ENCODE data around the gene PSMC4.

Gene PSMC4

DNA sequence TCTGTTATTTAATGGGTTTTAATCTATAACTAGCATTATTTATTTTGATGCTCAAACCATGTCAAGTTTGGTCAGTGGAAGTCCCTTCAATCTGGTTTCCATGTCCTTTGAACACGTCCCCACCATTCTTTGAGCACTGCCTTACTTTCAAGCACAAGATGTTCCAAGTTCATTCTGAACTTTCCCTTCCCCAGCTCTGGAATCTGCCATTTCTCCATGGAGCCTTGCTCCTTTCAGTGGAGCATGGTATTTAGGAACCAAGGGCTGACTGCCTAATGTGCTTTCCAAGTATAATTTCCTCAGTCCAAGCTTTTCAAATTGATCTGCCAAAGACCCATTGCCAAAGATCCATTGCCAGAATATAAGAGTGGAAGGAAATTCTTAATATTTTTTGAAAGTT is 24.8 kb downstream of the PSMC4 start:
- DNase-seq (ENCODE audit: low read depth): no peak
- no peaks in the 10 kb centered on the region for H3K9me3 ChIP-seq (ENCODE audit: control insufficient read depth, low read length)
- peak overlapping the region; percentile 95 for H3K9ac ChIP-seq (ENCODE audit: low read length)
- H3K36me3 ChIP-seq (ENCODE audit: control insufficient read depth, insufficient read depth, low read length, severe bottlenecking): no peaks in the 10 kb centered on the region
- H3K27me3 ChIP-seq (replicated peaks; ENCODE audit: control insufficient read depth, insufficient read depth, low read length): no peaks in the 10 kb centered on the region
- peaks cover 17% of the 10 kb centered on the region for H3K4me1 ChIP-seq (ENCODE audit: control insufficient read depth, insufficient read depth, low read length)
- peak overlapping the region; percentile 95 for H3K4me3 ChIP-seq (ENCODE audit: low read length)

GRCh38 chr19:39996218-39996810 is 25.3 kb downstream of the PSMC4 start:
- peak; percentile 70 for DNase-seq (ENCODE audit: low read depth)
- H3K4me1 ChIP-seq (ENCODE audit: control insufficient read depth, insufficient read depth, low read length): peaks cover 17% of the 10 kb centered on the region
- no peaks in the 10 kb centered on the region for H3K27me3 ChIP-seq (replicated peaks; ENCODE audit: control insufficient read depth, insufficient read depth, low read length)
- H3K4me3 ChIP-seq (ENCODE audit: low read length): peak overlapping the region; percentile 95
- H3K9me3 ChIP-seq (ENCODE audit: control insufficient read depth, low read length): no peaks in the 10 kb centered on the region
- H3K36me3 ChIP-seq (ENCODE audit: control insufficient read depth, insufficient read depth, low read length, severe bottlenecking): no peaks in the 10 kb centered on the region
- H3K9ac ChIP-seq (ENCODE audit: low read length): peak overlapping the region; percentile 95

DNA sequence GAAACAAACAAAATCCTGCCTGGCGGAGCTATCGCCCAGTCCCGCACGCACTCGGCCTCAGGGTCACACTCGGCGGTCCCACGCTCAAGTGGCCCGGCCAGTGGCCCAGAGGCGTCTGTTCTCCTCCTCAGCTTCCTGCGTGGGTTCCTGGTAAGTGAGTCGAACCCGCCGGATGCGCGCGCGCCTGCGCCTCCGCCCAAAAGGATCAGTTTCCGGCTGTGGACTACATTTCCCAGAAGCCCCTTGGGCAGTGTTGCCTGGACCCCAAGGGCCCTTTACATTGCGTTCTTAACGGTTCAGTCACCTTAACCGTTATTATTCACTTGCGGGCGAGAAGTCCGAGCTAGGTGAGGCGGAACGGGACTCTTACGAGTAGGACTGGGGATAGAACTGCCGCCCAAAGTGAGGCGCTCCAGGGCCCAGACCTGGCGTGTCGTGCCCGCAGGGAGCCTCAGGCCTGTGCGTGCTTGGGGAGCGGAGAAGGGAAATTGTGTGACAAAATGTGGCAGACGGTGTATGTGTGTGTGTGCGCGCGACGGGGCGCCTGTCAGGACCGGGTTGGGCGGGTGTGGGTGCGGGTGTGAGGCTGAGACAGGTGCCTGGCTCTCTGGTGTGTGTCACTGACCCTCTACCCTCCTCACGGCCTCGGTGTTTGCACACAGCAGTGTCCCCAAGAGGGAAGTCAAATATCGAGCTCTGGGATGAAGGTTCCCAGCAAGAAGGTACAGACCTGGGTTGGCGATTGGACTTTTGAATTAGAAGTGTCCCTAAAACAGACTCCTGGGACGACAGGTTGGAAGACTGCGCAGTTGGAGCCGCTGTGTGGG is 26.1 kb downstream of the PSMC4 start, which contains the start of gene ZNF546:
Gene ZNF546 (plus strand): TSS at position 250 of the 827 bp plus-strand sequence. CDS start 1,267 bp downstream, outside the sequence.
- H3K4me3 ChIP-seq (ENCODE audit: low read length): peak within 1 kb of the TSS; percentile 95
- peak within 1 kb of the TSS; percentile 95 for H3K9ac ChIP-seq (ENCODE audit: low read length)
- H3K9me3 ChIP-seq (ENCODE audit: control insufficient read depth, low read length): no peaks in the 10 kb centered on the region
- peak; percentile 96 for DNase-seq (ENCODE audit: low read depth)
- no peaks in the 10 kb centered on the region for H3K36me3 ChIP-seq (ENCODE audit: control insufficient read depth, insufficient read depth, low read length, severe bottlenecking)
- H3K4me1 ChIP-seq (ENCODE audit: control insufficient read depth, insufficient read depth, low read length): peaks cover 17% of the 10 kb centered on the region
- H3K27me3 ChIP-seq (replicated peaks; ENCODE audit: control insufficient read depth, insufficient read depth, low read length): no peaks in the 10 kb centered on the region

DNA sequence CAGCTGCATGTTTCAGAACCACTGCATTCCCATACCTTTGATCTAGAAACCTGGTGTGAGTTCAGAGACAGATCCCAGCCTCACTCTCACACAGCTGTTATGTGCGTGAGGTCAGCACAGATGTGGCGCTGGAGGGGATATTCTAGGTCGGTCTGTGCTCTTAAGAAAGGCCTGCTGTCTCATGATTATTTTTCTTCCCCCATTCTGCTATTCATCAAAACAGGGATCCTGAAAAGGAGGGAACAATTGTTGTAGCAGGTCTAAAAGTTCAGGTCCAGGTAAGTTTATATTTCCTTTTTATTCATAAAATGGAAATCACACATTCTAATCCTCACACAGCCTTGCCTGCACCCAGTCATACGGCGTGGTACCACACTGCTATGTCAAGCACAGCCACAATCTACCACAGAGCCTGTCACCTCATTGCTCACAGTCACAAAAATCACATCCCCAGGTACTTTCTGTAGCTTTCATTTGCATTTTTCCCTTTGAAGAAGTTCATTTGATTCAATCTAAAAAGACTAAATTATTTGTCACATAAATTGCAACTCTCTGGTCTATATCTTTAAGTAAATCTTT is 26.8 kb downstream of the PSMC4 start:
- DNase-seq (ENCODE audit: low read depth): no peak
- Histone ChIP-seq H3K27me3 (replicated peaks; ENCODE audit: control insufficient read depth, insufficient read depth, low read length) (no peaks in the 10 kb centered on the region), H3K4me1 (ENCODE audit: control insufficient read depth, insufficient read depth, low read length) (peaks cover 17% of the 10 kb centered on the region), H3K9ac (ENCODE audit: low read length) (peak overlapping the region; percentile 95), H3K36me3 (ENCODE audit: control insufficient read depth, insufficient read depth, low read length, severe bottlenecking) (no peaks in the 10 kb centered on the region), H3K9me3 (ENCODE audit: control insufficient read depth, low read length) (no peaks in the 10 kb centered on the region), H3K4me3 (ENCODE audit: low read length) (peak overlapping the region; percentile 95)

DNA sequence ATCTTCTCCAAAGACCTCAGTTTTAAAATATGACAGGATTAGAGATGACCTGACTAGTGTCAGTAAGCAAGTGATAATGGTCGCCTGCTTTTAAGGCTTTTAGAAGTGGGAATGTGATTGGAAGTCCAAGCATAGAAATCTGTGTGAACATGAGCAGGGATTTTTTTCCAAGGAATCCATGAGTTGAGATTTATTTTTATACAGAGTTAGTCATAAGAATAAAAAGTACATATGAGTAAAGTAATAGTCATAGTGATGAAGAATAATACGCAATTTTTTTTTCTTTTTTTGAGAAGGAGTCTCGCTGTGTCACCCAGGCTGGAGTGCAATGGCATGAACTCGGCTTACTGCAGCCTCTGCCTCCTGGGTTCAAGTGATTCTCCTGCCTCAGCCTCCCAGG is 27.5 kb downstream of the PSMC4 start:
- Histone ChIP-seq H3K36me3 (ENCODE audit: control insufficient read depth, insufficient read depth, low read length, severe bottlenecking) (no peaks in the 10 kb centered on the region), H3K9ac (ENCODE audit: low read length) (no peak overlapping the region), H3K9me3 (ENCODE audit: control insufficient read depth, low read length) (no peaks in the 10 kb centered on the region), H3K4me1 (ENCODE audit: control insufficient read depth, insufficient read depth, low read length) (peaks cover 17% of the 10 kb centered on the region), H3K27me3 (replicated peaks; ENCODE audit: control insufficient read depth, insufficient read depth, low read length) (no peaks in the 10 kb centered on the region), H3K4me3 (ENCODE audit: low read length) (no peak overlapping the region)
- DNase-seq (ENCODE audit: low read depth): peak; percentile 19

DNA sequence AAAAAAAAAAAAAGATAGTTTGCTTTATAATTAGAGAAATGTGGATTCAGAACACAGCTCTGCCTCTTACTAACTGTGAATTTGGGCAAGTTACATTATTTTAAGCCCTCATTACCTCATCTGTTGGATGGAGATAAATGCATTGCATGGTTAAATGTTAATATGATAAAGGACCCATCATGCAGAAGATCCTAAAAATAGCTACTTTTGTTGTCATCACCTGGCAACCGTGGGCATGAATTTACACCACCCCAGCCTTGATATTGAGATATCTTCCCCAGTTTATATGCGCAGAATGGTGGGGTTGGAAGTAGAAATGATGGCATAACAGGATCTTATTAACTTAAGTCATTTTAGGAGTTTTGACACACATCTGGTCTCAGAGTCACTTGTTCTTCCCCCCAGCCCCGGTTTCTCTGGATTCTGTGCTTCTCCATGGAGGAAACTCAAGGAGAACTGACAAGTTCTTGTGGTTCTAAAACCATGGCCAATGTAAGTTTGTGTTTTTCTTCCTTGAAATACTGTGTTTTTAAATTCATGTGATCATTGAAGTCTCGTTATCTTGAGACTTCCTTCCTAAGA is 34.8 kb downstream of the PSMC4 start:
- Histone ChIP-seq H3K27me3 (replicated peaks; ENCODE audit: control insufficient read depth, insufficient read depth, low read length) (no peaks in the 10 kb centered on the region), H3K4me3 (ENCODE audit: low read length) (no peak overlapping the region), H3K36me3 (ENCODE audit: control insufficient read depth, insufficient read depth, low read length, severe bottlenecking) (peaks cover 36% of the 10 kb centered on the region), H3K9me3 (ENCODE audit: control insufficient read depth, low read length) (peaks cover 19% of the 10 kb centered on the region), H3K9ac (ENCODE audit: low read length) (no peak overlapping the region), H3K4me1 (ENCODE audit: control insufficient read depth, insufficient read depth, low read length) (no peaks in the 10 kb centered on the region)
- no peak for DNase-seq (ENCODE audit: low read depth)

GRCh38 chr19:40006273-40006691 is 35.3 kb downstream of the PSMC4 start:
- Histone ChIP-seq H3K36me3 (ENCODE audit: control insufficient read depth, insufficient read depth, low read length, severe bottlenecking) (peaks cover 37% of the 10 kb centered on the region), H3K4me3 (ENCODE audit: low read length) (no peak overlapping the region), H3K9ac (ENCODE audit: low read length) (no peak overlapping the region), H3K27me3 (replicated peaks; ENCODE audit: control insufficient read depth, insufficient read depth, low read length) (no peaks in the 10 kb centered on the region), H3K9me3 (ENCODE audit: control insufficient read depth, low read length) (peaks cover 19% of the 10 kb centered on the region), H3K4me1 (ENCODE audit: control insufficient read depth, insufficient read depth, low read length) (no peaks in the 10 kb centered on the region)
- DNase-seq (ENCODE audit: low read depth): peak; percentile 29

- no peak overlapping the region for H3K9ac ChIP-seq (ENCODE audit: low read length)
- DNase-seq (ENCODE audit: low read depth): no peak
- no peak overlapping the region for H3K4me3 ChIP-seq (ENCODE audit: low read length)
- H3K9me3 ChIP-seq (ENCODE audit: control insufficient read depth, low read length): peaks cover 51% of the 10 kb centered on the region
- H3K4me1 ChIP-seq (ENCODE audit: control insufficient read depth, insufficient read depth, low read length): no peaks in the 10 kb centered on the region
- peaks cover 67% of the 10 kb centered on the region for H3K36me3 ChIP-seq (ENCODE audit: control insufficient read depth, insufficient read depth, low read length, severe bottlenecking)
- no peaks in the 10 kb centered on the region for H3K27me3 ChIP-seq (replicated peaks; ENCODE audit: control insufficient read depth, insufficient read depth, low read length)
Observed at GRCh38 chr19:40009674-40010073, 38.7 kb downstream of the PSMC4 start.

GRCh38 chr19:40013991-40014390 is 43.0 kb downstream of the PSMC4 start:
- DNase-seq (ENCODE audit: low read depth): no peak
- Histone ChIP-seq H3K36me3 (ENCODE audit: control insufficient read depth, insufficient read depth, low read length, severe bottlenecking) (peaks cover 60% of the 10 kb centered on the region), H3K9ac (ENCODE audit: low read length) (no peak overlapping the region), H3K9me3 (ENCODE audit: control insufficient read depth, low read length) (peaks cover 86% of the 10 kb centered on the region), H3K4me1 (ENCODE audit: control insufficient read depth, insufficient read depth, low read length) (no peaks in the 10 kb centered on the region), H3K27me3 (replicated peaks; ENCODE audit: control insufficient read depth, insufficient read depth, low read length) (no peaks in the 10 kb centered on the region), H3K4me3 (ENCODE audit: low read length) (peak overlapping the region; percentile 18)

DNA sequence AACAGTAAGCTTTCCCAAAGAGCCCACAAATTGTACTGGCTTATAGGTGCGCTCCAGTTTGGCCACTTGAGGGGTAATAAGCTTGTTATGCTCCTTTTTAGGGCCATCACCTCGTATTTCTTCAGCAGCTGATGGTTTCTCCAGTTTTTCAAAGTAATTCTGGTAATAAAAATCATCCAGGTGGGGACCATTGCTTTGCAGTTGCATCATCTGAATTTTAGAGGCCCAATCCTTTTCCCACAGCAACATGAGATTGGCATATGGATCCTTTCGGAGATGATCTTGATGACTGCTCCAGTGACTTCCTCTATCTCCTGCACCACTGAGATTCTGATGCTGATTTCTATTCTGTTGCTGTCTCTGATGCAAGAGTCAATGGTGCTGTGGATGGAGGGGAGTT is 53.0 kb downstream of the PSMC4 start:
- no peaks in the 10 kb centered on the region for H3K27me3 ChIP-seq (replicated peaks; ENCODE audit: control insufficient read depth, insufficient read depth, low read length)

More for the DNA sequence above, 53.0 kb downstream of the PSMC4 start:
- H3K4me1 ChIP-seq (ENCODE audit: control insufficient read depth, insufficient read depth, low read length): no peaks in the 10 kb centered on the region
- H3K9me3 ChIP-seq (ENCODE audit: control insufficient read depth, low read length): peaks cover 93% of the 10 kb centered on the region
- DNase-seq (ENCODE audit: low read depth): no peak
- no peaks in the 10 kb centered on the region for H3K36me3 ChIP-seq (ENCODE audit: control insufficient read depth, insufficient read depth, low read length, severe bottlenecking)
- peak overlapping the region; percentile 31 for H3K4me3 ChIP-seq (ENCODE audit: low read length)
- H3K9ac ChIP-seq (ENCODE audit: low read length): no peak overlapping the region
